ENCODE results near the gene WDR17.

WDR17 gene

GRCh38 chr4:176065435-176066291 is at the start of gene WDR17:
WDR17 (plus strand) TSS chr4:176065841; CDS start chr4:176111581, 45,740 bp downstream.
- DNase-seq (ENCODE audit: low spot score), result peak; percentile 97

DNA sequence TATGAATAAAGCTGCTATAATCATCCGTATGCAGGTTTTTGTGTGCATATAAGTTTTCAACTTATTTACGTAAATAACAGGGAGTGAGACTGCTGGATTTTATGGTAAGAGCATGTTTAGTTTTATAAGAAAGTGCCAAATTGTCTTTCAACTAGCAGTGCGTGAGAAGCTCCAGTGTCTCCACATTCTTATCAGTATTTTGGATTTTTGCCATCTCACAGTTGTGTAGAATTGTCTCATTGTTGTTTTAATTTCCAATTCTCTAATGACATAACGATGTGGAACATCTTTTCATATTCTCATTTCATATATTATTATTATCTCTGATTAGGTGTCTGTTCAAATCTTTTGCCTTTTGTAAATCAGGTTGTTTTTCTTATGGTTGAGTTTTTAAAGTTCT is 49.0 kb upstream of the WDR17 start:
- DNase-seq (ENCODE audit: low spot score), result no peak

- DNase-seq (ENCODE audit: low spot score), result no peak
Measured at GRCh38 chr4:176020481-176021085, 45.1 kb upstream of the WDR17 start.

DNA sequence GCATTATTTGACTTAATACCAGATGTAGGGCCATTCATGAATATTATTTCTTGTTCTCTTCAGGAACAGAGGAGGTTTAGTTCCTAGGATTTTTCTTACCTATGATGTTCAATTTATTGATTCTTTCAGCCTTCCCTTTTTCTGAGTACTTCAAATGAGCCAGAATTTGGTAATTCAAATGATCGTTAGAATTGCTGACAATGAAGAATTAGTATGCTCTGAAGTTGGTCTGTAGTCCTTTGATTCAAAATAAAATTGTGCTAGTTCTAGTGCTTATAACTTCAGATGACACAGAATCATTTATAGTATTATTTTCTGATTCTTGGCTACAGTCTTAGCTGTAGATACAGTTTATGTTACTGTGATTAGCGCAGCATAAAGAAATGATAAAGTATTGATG is 35.2 kb upstream of the WDR17 start:
- DNase-seq (ENCODE audit: low spot score), result no peak

- no peak for DNase-seq (ENCODE audit: low spot score)
Measured at GRCh38 chr4:176031922-176032321, 33.7 kb upstream of the WDR17 start.

DNA sequence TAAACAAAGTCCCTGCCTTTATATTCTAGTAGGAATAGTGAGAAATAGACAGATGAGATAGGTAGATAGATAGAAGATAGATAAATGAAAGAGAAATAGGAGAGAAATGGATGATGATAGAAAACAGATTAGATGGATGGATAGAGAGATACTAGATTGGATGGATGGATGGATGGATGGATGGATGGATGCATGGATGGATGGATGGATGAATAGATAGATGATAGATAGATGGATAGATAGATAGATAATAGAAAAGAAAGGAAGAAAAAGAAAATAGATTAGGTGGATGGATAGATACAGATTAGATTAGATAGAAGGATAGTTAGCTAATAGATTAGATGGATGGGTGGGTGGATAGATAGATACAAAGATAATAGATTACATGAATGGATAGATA is 33.2 kb upstream of the WDR17 start:
- no peak for DNase-seq (ENCODE audit: low spot score)

- DNase-seq (ENCODE audit: low spot score), result peak; percentile 59
Measured at GRCh38 chr4:176034499-176034898, 31.1 kb upstream of the WDR17 start.

- DNase-seq (ENCODE audit: low spot score), result no peak
Measured at GRCh38 chr4:176034936-176035335, 30.7 kb upstream of the WDR17 start.

GRCh38 chr4:176036585-176037205 is 28.9 kb upstream of the WDR17 start:
- no peak for DNase-seq (ENCODE audit: low spot score)

DNA sequence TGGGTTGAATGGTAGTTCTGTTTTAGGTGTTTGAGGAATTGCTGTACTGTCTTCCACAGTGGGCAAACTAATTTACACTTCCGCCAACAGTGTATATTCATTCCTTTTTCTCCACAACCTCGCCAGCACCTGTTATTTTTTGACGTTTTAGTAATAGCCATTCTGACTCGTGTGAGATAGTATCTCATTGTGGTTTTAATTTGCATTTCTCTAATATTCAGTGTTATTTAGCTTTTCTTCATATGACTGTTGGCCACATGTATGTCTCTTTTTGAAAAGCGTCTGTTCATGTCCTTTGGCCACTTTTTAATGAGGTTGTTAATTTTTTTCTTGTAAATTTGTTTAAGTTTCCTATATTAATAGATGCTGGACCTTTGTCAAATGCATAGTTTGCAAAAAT is 26.9 kb upstream of the WDR17 start:
- DNase-seq (ENCODE audit: low spot score), result no peak

DNA sequence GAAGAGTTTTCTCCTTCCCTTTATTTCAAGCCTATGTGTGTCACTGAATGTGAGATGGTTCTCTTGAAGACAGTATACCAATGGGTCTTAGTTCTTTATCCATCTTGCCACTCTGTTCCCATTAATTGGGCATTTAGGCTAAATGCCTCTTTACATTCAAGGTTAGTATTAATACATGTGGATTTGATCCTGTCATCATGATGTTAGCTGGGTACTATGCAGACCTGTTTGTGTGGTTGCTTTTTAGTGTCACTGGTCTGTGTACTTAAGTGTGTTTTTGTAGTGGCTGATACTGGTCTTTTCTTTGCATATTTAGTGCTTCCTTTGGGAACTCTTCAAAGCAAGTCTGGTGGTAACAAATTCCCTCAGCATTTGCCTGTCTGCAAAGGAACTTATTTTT is 23.4 kb upstream of the WDR17 start:
- no peak for DNase-seq (ENCODE audit: low spot score)

- DNase-seq (ENCODE audit: low spot score), result no peak
Measured at GRCh38 chr4:176043838-176044588, 21.6 kb upstream of the WDR17 start.

DNA sequence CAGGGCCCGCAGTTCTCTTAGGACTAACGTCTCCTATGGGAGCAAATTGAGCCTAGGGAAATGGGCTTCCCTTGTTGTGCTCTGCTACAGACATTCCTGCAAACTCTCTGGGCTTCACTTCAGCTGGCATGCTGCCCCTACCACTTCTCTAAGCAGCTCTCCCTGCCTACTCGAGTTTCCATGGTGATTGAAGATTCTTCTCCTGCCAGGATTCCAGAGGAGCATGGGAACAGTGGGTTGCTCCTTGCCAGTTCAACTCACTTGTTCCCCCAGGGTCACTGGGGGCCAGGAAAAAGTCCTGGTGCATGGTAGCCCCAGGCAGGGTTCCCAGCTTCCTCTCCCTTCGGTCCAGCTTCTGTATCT is 21.1 kb upstream of the WDR17 start:
- peak; percentile 45 for DNase-seq (ENCODE audit: low spot score)

DNA sequence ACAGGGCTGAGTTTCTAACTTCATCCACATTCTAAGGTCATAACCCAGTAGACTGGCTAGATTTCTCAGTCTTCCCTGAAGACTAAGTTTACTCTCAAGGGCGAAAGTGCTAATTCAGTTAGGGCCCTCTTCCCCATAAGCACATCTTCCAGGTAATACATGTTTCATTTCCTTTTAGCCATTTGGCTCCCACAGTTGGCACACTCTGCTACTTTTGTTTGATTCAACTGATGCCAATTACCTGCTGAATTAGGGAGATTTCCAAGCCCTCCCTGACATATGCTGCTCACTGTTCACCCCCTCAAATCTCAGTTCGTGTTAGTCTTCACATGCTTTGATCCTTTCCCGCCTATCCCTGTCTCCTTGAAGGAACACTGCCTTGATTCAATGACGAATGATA is 17.0 kb upstream of the WDR17 start:
- DNase-seq (ENCODE audit: low spot score), result peak; percentile 66

GRCh38 chr4:176052744-176053143 is 12.9 kb upstream of the WDR17 start:
- DNase-seq (ENCODE audit: low spot score), result no peak

DNA sequence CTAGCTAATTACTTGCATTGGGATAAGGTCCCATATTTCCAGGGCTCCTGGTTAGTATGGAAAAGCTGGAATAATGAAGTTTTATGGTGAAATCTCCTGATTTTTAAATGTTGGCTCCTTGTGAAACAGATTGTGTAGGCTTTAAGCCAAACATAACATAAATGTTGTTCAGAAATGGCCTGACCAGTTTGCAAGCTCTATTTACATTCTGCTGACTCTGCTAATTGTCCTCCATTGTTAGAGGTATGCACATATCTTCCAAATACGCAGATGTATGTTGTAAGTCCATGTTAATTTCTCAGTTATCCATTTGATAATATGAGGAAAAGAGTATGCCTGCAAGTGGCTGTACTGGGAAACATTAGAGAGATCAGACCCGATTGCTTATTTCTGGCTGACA is 11.9 kb upstream of the WDR17 start:
- no peak for DNase-seq (ENCODE audit: low spot score)

- DNase-seq (ENCODE audit: low spot score), result peak; percentile 25
Measured at GRCh38 chr4:176054942-176055341, 10.7 kb upstream of the WDR17 start.

DNA sequence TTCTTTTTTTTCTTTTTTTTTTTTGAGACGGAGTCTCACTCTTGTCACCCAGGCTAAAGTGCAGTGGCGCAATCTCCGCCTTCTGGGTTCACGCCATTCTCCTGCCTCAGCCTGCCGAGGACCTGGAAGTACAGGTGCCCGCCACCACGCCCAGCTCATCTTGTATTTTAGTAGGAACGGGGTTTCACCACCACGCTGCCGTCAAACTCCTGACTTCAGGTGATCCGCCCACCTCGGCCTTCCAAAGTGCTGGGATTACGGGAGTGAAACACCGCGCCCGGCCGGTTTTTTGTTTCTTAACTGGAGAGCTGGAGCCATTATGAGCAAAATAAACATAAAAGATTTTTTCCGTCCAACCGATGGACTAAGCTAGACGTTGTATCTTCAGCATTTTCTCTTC is 1.9 kb upstream of the WDR17 start:
- DNase-seq (ENCODE audit: low spot score), result no peak

DNA sequence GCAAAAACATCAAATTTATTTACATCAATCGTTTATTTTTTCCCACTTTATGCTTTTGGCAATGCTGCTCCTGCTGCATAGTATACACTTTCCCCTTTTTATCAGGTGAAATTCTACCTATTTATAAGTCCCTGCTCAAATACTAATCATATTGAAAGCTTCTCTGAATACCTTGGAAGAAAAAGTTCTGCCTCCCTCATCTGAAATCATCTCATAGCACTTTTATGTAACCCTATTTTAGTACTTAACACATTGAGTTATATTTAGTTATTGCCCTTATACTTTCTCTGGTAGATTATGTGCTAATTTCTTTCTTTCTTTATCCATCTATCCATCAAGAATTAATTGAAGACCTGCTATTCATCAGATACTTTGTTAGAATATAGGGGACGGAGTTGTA is 1.1 kb upstream of the WDR17 start:
- no peak for DNase-seq (ENCODE audit: low spot score)

- peak; percentile 43 for DNase-seq (ENCODE audit: low spot score)
Measured at GRCh38 chr4:176066757-176067156, 1.1 kb downstream of the WDR17 start.

DNA sequence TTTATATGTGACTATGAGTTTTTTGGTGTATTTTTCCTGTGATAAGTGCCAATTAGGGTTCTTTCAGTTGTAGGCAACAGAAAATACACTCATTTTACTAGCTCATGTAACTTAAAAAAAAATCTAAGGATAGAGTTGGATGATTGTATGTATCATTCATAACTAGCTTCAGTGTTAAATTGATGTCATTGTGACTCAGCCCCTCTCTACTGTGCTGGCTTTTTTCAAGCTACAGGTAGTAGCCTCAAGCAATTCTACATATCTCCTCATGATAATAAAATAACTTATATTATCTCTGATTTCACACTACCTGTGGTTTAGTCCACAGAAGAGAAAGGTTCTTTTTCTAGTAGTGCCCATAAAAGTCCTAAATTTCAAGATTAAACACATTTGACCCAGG is 11.9 kb downstream of the WDR17 start:
- no peak for DNase-seq (ENCODE audit: low spot score)

GRCh38 chr4:176084769-176085168 is 19.1 kb downstream of the WDR17 start:
- no peak for DNase-seq (ENCODE audit: low spot score)

GRCh38 chr4:176090115-176090514 is 24.5 kb downstream of the WDR17 start:
- no peak for DNase-seq (ENCODE audit: low spot score)

All from cerebellar cortex (tissue), 1 donor.